HG03196 (cell line): ENCODE data around the gene OR2Z1.
"Not testable (repeated sequence)": the region's sequence is repeated elsewhere in the genome, so short reads cannot be mapped to it uniquely, and the experiment has no call there.

Experiments used
- ATAC-seq: cut with Tn5 transposase; IDR thresholded peaks from one replicate; pipeline ENCODE4 v1.9.1; 2021; ENCODE audit not compliant: unreplicated experiment

Gene OR2Z1

GRCh38 chr19:8700956-8701355 is 20.5 kb upstream of the OR2Z1 start:
- no peak for ATAC-seq

- no peak for ATAC-seq
Observed at GRCh38 chr19:8702350-8702749, 19.1 kb upstream of the OR2Z1 start.

- ATAC-seq = no peak
Observed at GRCh38 chr19:8703223-8703622, 18.2 kb upstream of the OR2Z1 start.

- ATAC-seq = not testable (repeated sequence)
Observed at GRCh38 chr19:8705304-8705703, 16.1 kb upstream of the OR2Z1 start.

- ATAC-seq = no peak
Observed at GRCh38 chr19:8705742-8706141, 15.7 kb upstream of the OR2Z1 start.

- not testable (repeated sequence) for ATAC-seq
Observed at GRCh38 chr19:8710337-8710736, 11.1 kb upstream of the OR2Z1 start.

- ATAC-seq = no peak
Observed at GRCh38 chr19:8722032-8722431, 598 bp downstream of the OR2Z1 start.

- no peak for ATAC-seq
Observed at GRCh38 chr19:8724276-8724675, 2.8 kb downstream of the OR2Z1 start.

- no peak for ATAC-seq
Observed at GRCh38 chr19:8731428-8732169, 10.2 kb downstream of the OR2Z1 start.

- ATAC-seq = no peak
Observed at GRCh38 chr19:8738377-8738776, 16.9 kb downstream of the OR2Z1 start.

- not testable (repeated sequence) for ATAC-seq
Observed at GRCh38 chr19:8739291-8740065, 18.0 kb downstream of the OR2Z1 start.

GRCh38 chr19:8767257-8767656 is 45.8 kb downstream of the OR2Z1 start:
- not testable (repeated sequence) for ATAC-seq

GRCh38 chr19:8769265-8769664 is 47.8 kb downstream of the OR2Z1 start:
- not testable (repeated sequence) for ATAC-seq

- not testable (repeated sequence) for ATAC-seq
Observed at GRCh38 chr19:8773587-8773986, 52.2 kb downstream of the OR2Z1 start.
